GM19467 (cell line): ENCODE measurements around the gene KCNMA1.

Source experiments
- ATAC-seq: cut with Tn5 transposase; IDR thresholded peaks from one replicate; pipeline ENCODE4 v1.9.1; 2021; ENCODE audit warnings: mild to moderate bottlenecking, moderate library complexity; ENCODE audit not compliant: unreplicated experiment

KCNMA1 gene

DNA sequence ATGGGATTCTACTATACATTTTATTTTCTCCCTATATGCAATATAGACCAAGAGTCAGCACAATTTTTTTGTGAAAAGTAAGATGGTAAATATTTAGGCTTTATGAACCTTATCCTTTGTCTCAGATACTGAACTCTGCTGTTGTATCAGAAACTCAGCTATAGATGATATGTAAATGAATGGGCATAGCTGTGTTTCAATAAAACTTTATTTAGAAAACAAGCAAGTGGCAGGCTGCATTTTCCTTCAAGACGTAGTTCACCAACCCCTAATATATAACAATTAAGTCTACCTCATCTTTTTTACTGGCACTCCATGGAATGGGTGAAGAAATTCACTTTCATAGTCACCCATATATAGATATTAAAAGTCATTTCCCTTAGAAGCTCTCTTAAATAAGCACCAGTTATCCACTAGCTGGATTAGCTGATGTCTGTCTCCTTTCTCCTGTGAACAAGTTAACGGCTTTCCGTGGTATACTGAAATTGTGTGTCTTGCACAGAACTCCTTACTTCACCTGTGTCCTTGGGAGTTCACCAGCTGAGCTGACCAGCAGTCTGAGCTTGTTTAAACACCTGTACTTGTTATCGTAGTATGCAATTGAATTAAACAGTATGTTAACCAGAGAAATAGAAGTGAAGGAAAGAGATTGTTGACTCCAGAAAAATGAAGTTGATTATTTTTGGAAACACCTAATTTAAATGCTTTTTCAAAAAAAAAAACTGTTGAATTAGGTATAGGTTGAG lies 770.6 kb downstream of the KCNMA1 start:
- ATAC-seq: no peak

DNA sequence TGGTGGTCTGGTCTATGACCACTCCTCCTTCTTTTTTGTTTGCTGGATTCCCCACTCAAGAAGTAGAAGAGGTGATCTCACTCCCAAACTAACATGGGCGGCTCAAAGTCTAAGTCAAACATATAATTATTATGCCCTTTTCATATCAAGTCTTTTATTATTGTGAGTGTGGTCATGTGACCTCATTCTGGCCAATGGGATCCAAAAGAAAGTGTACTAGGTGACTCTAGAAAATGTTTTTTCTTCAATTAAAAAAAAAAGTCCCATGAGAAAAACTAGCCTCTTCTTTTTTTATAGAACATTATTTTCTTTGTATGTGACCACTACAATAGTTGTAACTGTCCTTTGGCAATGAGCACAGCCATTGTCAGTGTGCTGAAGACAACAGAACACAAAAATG lies 772.7 kb downstream of the KCNMA1 start:
- no peak for ATAC-seq

DNA sequence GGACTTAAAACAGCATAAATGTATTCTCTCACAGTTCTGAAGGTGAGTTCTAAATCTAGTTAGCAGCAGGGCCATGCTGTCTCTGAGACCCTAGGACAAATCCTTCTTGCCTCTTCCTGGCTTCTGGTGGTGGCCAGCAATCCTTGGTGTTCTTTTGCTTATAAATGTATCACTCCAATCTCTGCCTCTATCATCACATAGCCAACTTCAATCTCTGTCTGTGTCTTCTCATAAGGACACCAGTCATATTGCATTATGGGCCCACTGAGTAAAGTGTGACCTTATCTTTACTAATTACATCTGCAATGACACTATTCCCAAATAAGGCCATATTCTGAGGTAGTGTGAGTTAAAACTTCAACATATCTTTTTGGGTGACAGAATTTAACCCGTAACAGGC lies 778.9 kb downstream of the KCNMA1 start:
- no peak for ATAC-seq

DNA sequence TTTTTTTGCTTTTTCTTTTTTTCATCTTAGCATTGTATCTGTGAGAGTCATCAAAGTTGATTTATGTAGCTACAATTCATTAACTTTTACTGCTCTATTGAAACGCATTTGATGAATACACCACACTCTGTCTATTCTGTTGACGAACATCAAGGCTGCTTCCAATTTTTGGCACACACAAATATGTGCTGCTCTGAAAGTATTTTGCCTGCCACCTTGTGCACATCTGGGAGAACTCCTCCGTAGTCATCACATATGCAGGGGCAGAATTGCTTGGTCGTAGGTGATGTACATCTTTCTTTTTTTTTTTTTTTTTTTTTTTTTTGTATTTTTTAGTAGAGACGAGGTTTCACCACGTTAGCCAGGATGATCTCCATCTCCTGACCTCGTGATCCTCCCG lies 796.8 kb downstream of the KCNMA1 start:
- ATAC-seq: no peak

DNA sequence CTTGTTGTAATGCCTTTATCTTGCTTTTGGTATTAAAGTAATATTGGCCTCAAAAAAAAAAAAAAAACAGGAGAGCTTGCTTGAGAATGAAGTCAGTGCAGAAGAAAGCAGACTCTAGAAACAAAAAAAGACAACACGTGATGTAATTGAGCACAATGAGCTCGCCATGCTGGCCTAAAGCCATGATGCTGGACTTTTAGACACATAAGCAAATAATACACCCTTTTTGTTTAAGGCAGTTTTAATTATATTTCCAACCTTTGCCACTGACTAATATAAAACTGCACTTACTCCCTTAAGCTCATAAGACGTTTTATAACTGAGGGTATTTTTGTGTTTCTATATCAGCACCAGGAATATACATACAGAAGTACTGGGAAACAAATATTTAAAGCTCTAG lies 798.3 kb downstream of the KCNMA1 start:
- no peak for ATAC-seq

DNA sequence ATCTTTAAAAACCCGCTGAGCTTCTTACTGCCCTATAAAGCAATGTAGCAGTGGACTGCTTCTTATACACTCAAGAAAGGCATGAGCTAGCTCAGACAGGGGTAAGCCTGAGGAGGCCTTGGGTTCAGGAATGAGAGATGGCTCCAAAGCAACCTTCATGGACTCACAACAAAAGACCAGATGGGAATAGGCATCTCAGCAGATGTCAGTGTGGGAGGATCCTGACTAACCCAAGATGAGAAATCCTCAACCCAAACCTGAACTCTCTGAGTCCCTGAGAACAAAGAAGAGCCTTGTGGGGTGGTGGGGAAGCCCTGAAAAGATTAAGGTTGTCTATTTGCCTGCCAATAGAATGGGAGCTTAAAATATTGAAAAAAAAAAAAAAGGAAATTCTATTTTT lies 807.4 kb downstream of the KCNMA1 start:
- ATAC-seq: no peak

DNA sequence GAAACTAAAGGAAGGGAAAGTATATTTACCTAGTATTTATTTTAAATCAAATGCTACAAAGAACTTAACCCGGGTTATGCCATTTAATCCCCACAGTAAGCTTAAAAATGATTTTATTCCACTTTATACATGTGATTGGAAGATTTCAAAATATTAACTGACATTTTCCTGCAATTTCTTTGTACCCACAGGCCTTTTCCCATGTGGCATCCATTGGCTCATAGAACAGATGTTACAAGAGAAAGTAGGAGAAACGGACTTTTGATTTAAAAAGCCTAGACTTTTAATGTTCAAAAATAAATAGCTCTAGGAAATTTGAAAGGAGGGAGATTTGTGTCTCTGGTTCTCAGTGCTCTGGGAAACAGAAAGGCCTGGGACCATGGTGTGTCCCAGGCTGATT lies 807.9 kb downstream of the KCNMA1 start:
- ATAC-seq: no peak
